ENCODE measurements around the gene PCCA. TPM values are rescaled to one million over a fixed set of nuclear protein-coding genes. Genes with fewer than 3 reads are reported as not detected.

PCCA gene, protein sequence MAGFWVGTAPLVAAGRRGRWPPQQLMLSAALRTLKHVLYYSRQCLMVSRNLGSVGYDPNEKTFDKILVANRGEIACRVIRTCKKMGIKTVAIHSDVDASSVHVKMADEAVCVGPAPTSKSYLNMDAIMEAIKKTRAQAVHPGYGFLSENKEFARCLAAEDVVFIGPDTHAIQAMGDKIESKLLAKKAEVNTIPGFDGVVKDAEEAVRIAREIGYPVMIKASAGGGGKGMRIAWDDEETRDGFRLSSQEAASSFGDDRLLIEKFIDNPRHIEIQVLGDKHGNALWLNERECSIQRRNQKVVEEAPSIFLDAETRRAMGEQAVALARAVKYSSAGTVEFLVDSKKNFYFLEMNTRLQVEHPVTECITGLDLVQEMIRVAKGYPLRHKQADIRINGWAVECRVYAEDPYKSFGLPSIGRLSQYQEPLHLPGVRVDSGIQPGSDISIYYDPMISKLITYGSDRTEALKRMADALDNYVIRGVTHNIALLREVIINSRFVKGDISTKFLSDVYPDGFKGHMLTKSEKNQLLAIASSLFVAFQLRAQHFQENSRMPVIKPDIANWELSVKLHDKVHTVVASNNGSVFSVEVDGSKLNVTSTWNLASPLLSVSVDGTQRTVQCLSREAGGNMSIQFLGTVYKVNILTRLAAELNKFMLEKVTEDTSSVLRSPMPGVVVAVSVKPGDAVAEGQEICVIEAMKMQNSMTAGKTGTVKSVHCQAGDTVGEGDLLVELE
- total RNA-seq: 16.6 and 22.8 TPM in 2 replicates

GRCh38 chr13:100088644-100089464 lies at the start of gene PCCA:
Gene PCCA, plus strand, starts transcription at chr13:100089093. Its CDS starts 28 bp downstream, at chr13:100089121.

Small RNA genes lying within 50 kb of the gene (small RNA-seq; reads per million reads assigned to genes)
- not detected for gene AL356575.1

Other genes starting within 250 kb of the PCCA start
- not detected in 2 replicates for gene ZIC5, start 117.3 kb upstream of the PCCA start, total RNA-seq
- not detected in 2 replicates for gene ZIC2, start 107.3 kb upstream of the PCCA start, total RNA-seq